Prostate gland (tissue), 2 donors: ENCODE data around the gene CAPN8. TPM values are rescaled to one million over a fixed set of nuclear protein-coding genes. Genes with fewer than 3 reads are reported as not detected.
A peak's percentile ranks its signal among the peaks of the same experiment; 100 is the strongest.

Source experiments
- DNase-seq: peaks from one replicate; pipeline ENCODE4 v3.0.0-alpha.2; 2019; ENCODE audit warnings: low spot score
- H3K27ac ChIP-seq, 2 donors: fragments of 200-600 bp; sonication (generic); 2 replicates each; pipeline ENCODE4 v1.5.1; 2017 to 2019
- H3K27me3 ChIP-seq: fragments of 200-600 bp; sonication (generic); replicated peaks from 2 replicates; pipeline ENCODE4 v1.5.1; 2019; ENCODE audit not compliant: insufficient read depth
- H3K36me3 ChIP-seq, 2 donors: fragments of 200-600 bp; sonication (generic); 1 replicate in 1 of 2; 2 replicates in 1 of 2; pipeline versions ENCODE4 v1.5.1 to v1.8.1; 2017 to 2019
- H3K4me1 ChIP-seq: fragments of 200-600 bp; sonication (generic); replicated peaks from 2 replicates; pipeline ENCODE4 v1.5.1; 2019
- H3K4me3 ChIP-seq, 2 donors: fragments of 200-600 bp; sonication (generic); 2 replicates each; pipeline ENCODE4 v1.5.1; 2017 to 2019
- H3K9me3 ChIP-seq: fragments of 200-600 bp; sonication (generic); 2 replicates; pipeline ENCODE4 v1.5.1; 2017
- CTCF ChIP-seq, 4 experiments: fragments of 200-600 bp in 2 of 4; fragments of 450-650 bp in 2 of 4; sonication (generic) in 2 of 4; IDR thresholded peaks; 1 replicate in 3 of 4; 2 replicates in 1 of 4; pipeline ENCODE4 v1.5.1; 2016 to 2019; ENCODE audit warnings: antibody characterized with exemption in 4 of 4, mild to moderate bottlenecking in 2 of 4, moderate library complexity in 2 of 4
- POLR2A ChIP-seq: fragments of 450-650 bp; IDR thresholded peaks from one replicate; pipeline ENCODE4 v1.6.1; 2016; ENCODE audit warnings: antibody characterized with exemption, mild to moderate bottlenecking
- POLR2AphosphoS5 ChIP-seq: sonication (generic); formaldehyde crosslinking; IDR thresholded peaks from one replicate; pipeline ENCODE4 v1.6.1; 2017; ENCODE audit warnings: antibody characterized with exemption
- WGBS: methylation state at CpG from one replicate; pipeline ENCODE4 v1.1.5; 2018; 5-methylcytosine and 5-hydroxymethylcytosine counted together
- intact Hi-C: fragments of 100-400 bp; cut with DNase I; formaldehyde crosslinking; loops from one replicate; pipeline ENCODE4 v1.14.2; 2022
- total RNA-seq, 2 donors: library from RNA; depleted of rRNA; stranded (reverse); fragments of >200 nt; gene quantifications; one replicate each; pipeline ENCODE4 v1.1.0, GENCODE V29; 2016

The CAPN8 gene
- total RNA-seq: 1 to 10 TPM; 3.0 to 5.6 TPM

DNA sequence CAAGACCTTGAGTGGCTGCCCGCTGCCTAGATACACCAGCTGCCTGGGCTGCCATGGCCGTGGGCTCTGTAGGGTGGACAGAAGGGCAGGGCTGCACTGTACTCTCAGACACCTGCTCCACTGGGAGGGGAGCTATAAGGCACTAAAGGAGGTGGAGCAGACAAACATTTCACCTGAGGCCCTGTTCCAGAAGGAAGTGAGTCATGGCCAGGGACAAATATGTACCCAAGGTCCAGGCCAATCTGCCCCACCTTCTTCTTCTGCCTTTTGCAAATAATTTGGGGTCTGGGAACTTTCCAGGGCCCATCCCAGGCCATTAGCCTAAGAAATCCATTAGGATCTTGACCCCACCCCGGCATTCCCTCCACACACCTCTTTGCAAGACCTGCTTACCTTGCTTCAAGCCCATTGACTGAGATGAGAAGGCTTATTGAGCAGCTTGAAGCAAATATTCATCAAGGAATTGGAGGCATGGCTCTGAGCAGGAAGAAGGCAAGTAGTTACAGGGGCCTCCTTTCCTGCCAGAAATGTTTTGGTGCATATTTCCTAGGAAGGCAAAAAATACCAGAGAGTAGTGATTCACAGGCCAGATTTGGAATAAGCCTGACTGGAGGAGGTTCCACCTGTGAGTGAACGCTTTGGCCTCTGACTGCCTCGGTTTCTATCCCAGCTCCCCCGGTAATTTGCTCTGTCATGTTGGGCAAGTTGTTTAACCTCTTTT, at the start of gene CAPN8:
Gene CAPN8, minus strand, starts transcription at position 110 of the 721 bp plus-strand sequence. Its CDS starts 55 bp downstream, at position 55.
- no peak within 1 kb of the TSS for H3K4me3 ChIP-seq
- no peaks in the 10 kb centered on the region for H3K9me3 ChIP-seq
- TF ChIP-seq POLR2AphosphoS5 (peak; percentile 48), POLR2A (no peak)
- H3K27me3 ChIP-seq: no peaks in the 10 kb centered on the region
- WGBS: 61% methylated on average over 6 of the region's 6 CpGs
- H3K4me1 ChIP-seq: no peaks in the 10 kb centered on the region
- intact Hi-C loops: no loop called here
- peak within 1 kb of the TSS; percentile 20 to 25 for H3K27ac ChIP-seq
- peak; percentile 62 for DNase-seq
- no peaks in the 10 kb centered on the region for H3K36me3 ChIP-seq

- Histone ChIP-seq H3K4me1 (peaks cover 4% of the 10 kb centered on the region), H3K27me3 (no peaks in the 10 kb centered on the region), H3K27ac (no peak overlapping the region), H3K9me3 (no peaks in the 10 kb centered on the region), H3K36me3 (no peaks in the 10 kb centered on the region), H3K4me3 (no peak overlapping the region)
- intact Hi-C loops: loop anchor here (5.0 kb wide), 1 partner anchor 122 kb away; no protein-coding TSS in a partner anchor
- 62% methylated on average over 9 of the region's 9 CpGs for WGBS
- peak; percentile 50 for DNase-seq
- TF ChIP-seq CTCF (IDR thresholded peaks at IDR 0.05) (no peak), POLR2A (peak; percentile 26), POLR2AphosphoS5 (peak; percentile 71)
Measured at GRCh38 chr1:223714849-223715603, 49.5 kb upstream of the CAPN8 start.

- DNase-seq: no peak
- 94% methylated on average over 2 of the region's 2 CpGs for WGBS
- no peaks in the 10 kb centered on the region for H3K9me3 ChIP-seq
- TF ChIP-seq CTCF (IDR thresholded peaks at IDR 0.05) (no peak), POLR2A (no peak), POLR2AphosphoS5 (no peak)
- H3K4me1 ChIP-seq: peaks cover 4% of the 10 kb centered on the region
- no peak overlapping the region for H3K4me3 ChIP-seq
- H3K27me3 ChIP-seq: no peaks in the 10 kb centered on the region
- intact Hi-C loops: no loop called here
- H3K36me3 ChIP-seq: no peaks in the 10 kb centered on the region
- H3K27ac ChIP-seq: no peak overlapping the region
Measured at GRCh38 chr1:223714421-223714724, 48.9 kb upstream of the CAPN8 start.

GRCh38 chr1:223713546-223714420, 48.3 kb upstream of the CAPN8 start:
- DNase-seq: no peak
- Histone ChIP-seq H3K36me3 (no peaks in the 10 kb centered on the region), H3K4me1 (peaks cover 4% of the 10 kb centered on the region), H3K4me3 (peak overlapping the region; percentile 77 to 81), H3K9me3 (no peaks in the 10 kb centered on the region), H3K27me3 (no peaks in the 10 kb centered on the region), H3K27ac (peak overlapping the region; percentile 91 to 92)
- 55% methylated on average over 7 of the region's 7 CpGs for WGBS
- intact Hi-C loops: no loop called here
- TF ChIP-seq POLR2AphosphoS5 (no peak), CTCF (IDR thresholded peaks at IDR 0.05) (no peak), POLR2A (no peak)
